K562 (cell line): ENCODE data around the gene ZNF384. TPM values are rescaled to one million over a fixed set of nuclear protein-coding genes. Genes with fewer than 3 reads are reported as not detected.

ENCODE experiments used
- ARID3A ChIP-seq: IDR thresholded peaks from 2 replicates; pipeline ENCODE4 v1.6.1; 2012; ENCODE audit warnings: low read depth, low read length, improper control_type of control experiment, borderline replicate concordance
- HDAC8 ChIP-seq: fragments of 450-650 bp; IDR thresholded peaks from 2 replicates; pipeline ENCODE4 v1.6.1; 2016; ENCODE audit warnings: mild to moderate bottlenecking, missing genetic modification characterization, moderate library complexity, missing compliant biosample characterization
- HIVEP1 ChIP-seq: fragments of 250-450 bp; sonication (Bioruptor Pico); IDR thresholded peaks from 2 replicates; pipeline ENCODE4 v1.4.0; 2020; ENCODE audit warnings: mild to moderate bottlenecking
- NR2C2 ChIP-seq, 2 experiments: fragments of 200-800 bp in 1 of 2; sonication (Bioruptor generic) in 1 of 2; sonication (generic) in 1 of 2; formaldehyde crosslinking in 1 of 2; IDR thresholded peaks; 2 replicates each; pipeline versions ENCODE4 v1.6.1 to v1.8.0; 2016 to 2022; ENCODE audit warnings: mild to moderate bottlenecking in 1 of 2, missing compliant biosample characterization in 1 of 2, missing genetic modification characterization in 1 of 2, missing genetic modification reagents in 1 of 2
- POLR2G ChIP-seq: fragments of 200-400 bp; formaldehyde crosslinking; IDR thresholded peaks from 2 replicates; pipeline ENCODE4 v1.6.1; 2017; ENCODE audit warnings: low read depth, mild to moderate bottlenecking, antibody characterized with exemption, low read length, moderate library complexity
- PRMT5 ChIP-seq: sonication (generic); formaldehyde crosslinking; IDR thresholded peaks from 2 replicates; pipeline ENCODE4 v1.5.0; 2020; ENCODE audit warnings: missing genetic modification reagents
- YY1 ChIP-seq, 3 experiments: IDR thresholded peaks; 2 replicates each; pipeline ENCODE4 v1.6.1; 2011; ENCODE audit warnings: low read length in 2 of 3, mild to moderate bottlenecking in 2 of 3, moderate library complexity in 2 of 3, borderline replicate concordance in 1 of 3, control low read depth in 1 of 3, low read depth in 1 of 3; ENCODE audit not compliant: insufficient read depth in 3 of 3, insufficient replicate concordance in 2 of 3, control insufficient read depth in 1 of 3, insufficient read length in 1 of 3; ENCODE audit errors: extremely low read depth in 1 of 3
- ZBED1 ChIP-seq: IDR thresholded peaks from 2 replicates; pipeline ENCODE4 v1.6.1; 2014
- ZBTB11 ChIP-seq, 3 experiments: fragments of 200-800 bp in 1 of 3; fragments of 250-450 bp in 1 of 3; fragments of 450-650 bp in 1 of 3; sonication (Bioruptor Pico) in 1 of 3; sonication (Bioruptor generic) in 1 of 3; formaldehyde crosslinking in 1 of 3; IDR thresholded peaks; 2 replicates each; pipeline versions ENCODE4 v1.6.1 to v1.8.0; 2016 to 2022; ENCODE audit warnings: mild to moderate bottlenecking in 2 of 3, missing genetic modification characterization in 2 of 3, missing compliant biosample characterization in 1 of 3, moderate library complexity in 1 of 3
- ZBTB2 ChIP-seq: fragments of 450-650 bp; IDR thresholded peaks from 2 replicates; pipeline ENCODE4 v1.6.1; 2016; ENCODE audit warnings: antibody characterized with exemption
- ZNF174 ChIP-seq: fragments of 250-450 bp; sonication (Bioruptor Pico); IDR thresholded peaks from 2 replicates; pipeline ENCODE4 v1.4.0; 2020; ENCODE audit warnings: mild to moderate bottlenecking
- ZNF41 ChIP-seq: fragments of 250-450 bp; sonication (Bioruptor Pico); conservative IDR thresholded peaks from 2 replicates; pipeline ENCODE4 v1.4.0; 2020; ENCODE audit warnings: mild to moderate bottlenecking
- ZNF444 ChIP-seq: fragments of 250-450 bp; sonication (Bioruptor Pico); IDR thresholded peaks from 2 replicates; pipeline ENCODE4 v1.4.0; 2020; ENCODE audit warnings: mild to moderate bottlenecking, moderate library complexity
- ZNF778 ChIP-seq: fragments of 450-650 bp; formaldehyde crosslinking; IDR thresholded peaks from 2 replicates; pipeline ENCODE4 v1.4.0; 2020; ENCODE audit warnings: mild to moderate bottlenecking, moderate library complexity
- polyA plus RNA-seq, 8 experiments: library from polyadenylated mRNA; depleted of rRNA in 4 of 8; stranded (reverse) in 5 of 8; unstranded in 3 of 8; fragments of >200 nt; fragmentation: Nextera tagmentation in 2 of 8; fragmentation: Illumina TruSeq in 1 of 8; extraction: Ambion mirVana in 2 of 8; extraction: Trizol in 1 of 8; gene quantifications; 2 replicates each; pipeline versions ENCODE4 v1.2.1 to v1.2.3, GENCODE V29; 2011 to 2014; ENCODE audit warnings: inconsistent platforms in 1 of 8, missing spikeins in 1 of 8
- total RNA-seq, 7 experiments: library from RNA; depleted of rRNA in 6 of 7; stranded (reverse); fragments of >200 nt in 6 of 7; fragmentation: Illumina TruSeq in 2 of 7; extraction: Trizol in 2 of 7; gene quantifications; 2 replicates each; pipeline versions ENCODE4 v1.2.1 to v1.2.3, GENCODE V29; 2011 to 2021; ENCODE audit warnings: low replicate concordance in 1 of 7

Gene ZNF384
- total and polyA plus RNA-seq, 9 of the 15 experiments (the other 6 are each of a cell fraction or from before 2014, with no cell fraction given): 0.36 to 64.8 (median 21.3) TPM

DNA sequence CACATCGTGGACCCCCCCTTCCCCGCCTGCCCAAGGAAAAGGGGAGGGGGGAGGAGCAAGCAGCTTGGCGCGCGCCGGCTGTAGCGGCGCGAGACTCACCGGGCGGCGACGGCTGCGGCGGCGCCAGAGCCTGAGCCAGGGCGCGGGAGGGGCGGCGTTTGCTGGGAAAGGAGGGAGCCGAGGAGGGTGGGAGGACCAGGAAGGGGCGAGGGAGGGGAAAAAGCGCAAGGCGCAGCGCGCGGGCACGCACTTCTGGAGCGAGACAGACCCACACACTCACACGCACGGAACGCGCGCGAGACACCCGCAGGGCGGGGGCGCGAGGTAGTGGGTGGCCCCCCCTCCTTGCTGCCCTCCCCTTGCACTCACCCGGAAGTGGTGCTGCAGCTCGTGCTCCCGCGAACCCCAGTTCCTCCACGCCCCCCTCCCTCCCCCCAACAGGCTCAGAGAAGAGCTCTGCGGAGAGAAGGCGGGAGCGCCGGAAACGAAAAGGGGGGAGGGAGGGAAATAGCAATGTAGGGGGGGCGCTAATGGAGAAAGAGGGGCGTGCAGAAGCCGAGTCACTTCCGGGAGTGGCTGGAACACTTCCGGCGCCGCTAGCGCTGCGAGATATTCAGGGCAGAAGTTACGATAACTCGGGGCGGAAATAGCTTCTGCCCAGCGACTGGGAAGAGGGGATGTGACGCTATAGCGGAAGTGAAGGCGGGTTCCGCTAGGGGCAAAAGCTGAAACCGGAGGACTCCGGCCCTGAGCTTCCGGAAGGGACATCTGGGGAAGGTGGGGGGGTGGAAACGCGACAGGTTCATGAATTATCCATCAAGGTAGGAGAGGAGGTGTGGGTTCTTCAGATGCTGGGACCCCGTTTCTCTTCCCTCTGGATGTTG lies at the start of gene ZNF384 (continued):
- TF ChIP-seq ZBTB11 (CRISPR knock-in tag; IDR thresholded peaks at IDR 0.05) (peak; percentile 84 to 99 (median 96)), ARID3A (no peak), PRMT5 (CRISPR knock-in tag) (no peak), ZBTB2 (peak; percentile 47; the same call in 1 of the 2 replicates), ZNF174 (no peak), NR2C2 (CRISPR knock-in tag; IDR thresholded peaks at IDR 0.05) (peak; percentile 97), NR2C2 (tag; IDR thresholded peaks at IDR 0.05) (peak; percentile 99), HIVEP1 (no peak), YY1 (IDR thresholded peaks at IDR 0.05; ENCODE audit: borderline replicate concordance in 1 of 3, control insufficient read depth in 1 of 3, extremely low read depth in 1 of 3, insufficient read depth in 3 of 3, insufficient read length in 1 of 3, insufficient replicate concordance in 2 of 3, low read depth in 1 of 3, low read length in 2 of 3) (peak in 1 of 3 experiments; percentile 58), ZNF444 (0 out of 2 replicates have a peak, but pooled peaks have one; percentile 51), ZNF41 (CRISPR knock-in tag) (no peak), ZNF778 (CRISPR knock-in tag) (no peak), ZBED1 (no peak), POLR2G (peak; percentile 93), HDAC8 (no peak)
